ENCODE data around the gene SGSM1.

SGSM1 gene

GRCh38 chr22:24920029-24920428, 114.0 kb downstream of the SGSM1 start:
- no peak for DNase-seq

- DNase-seq: no peak
Measured at GRCh38 chr22:24925586-24926427, 119.8 kb downstream of the SGSM1 start.

- no peak for DNase-seq
Measured at GRCh38 chr22:24926428-24926725, 120.4 kb downstream of the SGSM1 start.

GRCh38 chr22:24926849-24927579, 121.0 kb downstream of the SGSM1 start:
- DNase-seq: no peak

GRCh38 chr22:24928322-24928721, 122.3 kb downstream of the SGSM1 start:
- DNase-seq: no peak

GRCh38 chr22:24930678-24931077, 124.7 kb downstream of the SGSM1 start:
- DNase-seq: no peak

GRCh38 chr22:24935771-24936483, 129.9 kb downstream of the SGSM1 start:
- DNase-seq: no peak

GRCh38 chr22:24937114-24937513, 131.1 kb downstream of the SGSM1 start:
- DNase-seq: peak; percentile 34

- DNase-seq: peak; percentile 74
Measured at GRCh38 chr22:24938741-24939341, 132.8 kb downstream of the SGSM1 start.

GRCh38 chr22:24942301-24942700, 136.3 kb downstream of the SGSM1 start:
- no peak for DNase-seq

GRCh38 chr22:24944217-24944937, 138.4 kb downstream of the SGSM1 start:
- DNase-seq: no peak

GRCh38 chr22:24945430-24945829, 139.4 kb downstream of the SGSM1 start:
- no peak for DNase-seq

- DNase-seq: no peak
Measured at GRCh38 chr22:24947383-24947782, 141.4 kb downstream of the SGSM1 start.

GRCh38 chr22:24947881-24948280, 141.9 kb downstream of the SGSM1 start:
- no peak for DNase-seq

- DNase-seq: no peak
Measured at GRCh38 chr22:24948356-24949202, 142.6 kb downstream of the SGSM1 start.

- no peak for DNase-seq
Measured at GRCh38 chr22:24950272-24950902, 144.4 kb downstream of the SGSM1 start.

- peak; percentile 93 for DNase-seq
Measured at GRCh38 chr22:24951942-24952836, 146.2 kb downstream of the SGSM1 start, which contains the start of gene KIAA1671. Gene KIAA1671 (plus strand): TSS chr22:24952716. CDS start chr22:25028000, 75,284 bp downstream.

GRCh38 chr22:24952837-24953383, 146.9 kb downstream of the SGSM1 start:
- DNase-seq: no peak

- DNase-seq: no peak
Measured at GRCh38 chr22:24953384-24954113, 147.5 kb downstream of the SGSM1 start.
